SH-SY5Y (cell line): ENCODE results near the gene WFDC5.

ENCODE experiments used
- GATA2 ChIP-seq: IDR thresholded peaks from 2 replicates; pipeline ENCODE4 v1.6.1; 2011; ENCODE audit warnings: mild to moderate bottlenecking, low read depth, low read length
- GATA3 ChIP-seq: IDR thresholded peaks from 2 replicates; pipeline ENCODE4 v1.6.1; 2011; ENCODE audit warnings: low read depth, mild to moderate bottlenecking, low read length, moderate library complexity

WFDC5 gene

GRCh38 chr20:45101333-45101850, 13.6 kb downstream of the WFDC5 start:
- no peak for TF ChIP-seq GATA2
- TF ChIP-seq GATA3: no peak

- no peak for TF ChIP-seq GATA2
- no peak for TF ChIP-seq GATA3
These were observed 14.3 kb downstream of the WFDC5 start, which contains the start of gene KCNS1 for GRCh38 chr20:45100563-45101245. Gene KCNS1 (minus strand): TSS chr20:45101127. CDS start chr20:45099236, 1,891 bp downstream.

- no peak for TF ChIP-seq GATA2
- TF ChIP-seq GATA3: no peak
These were observed 16.7 kb downstream of the WFDC5 start for GRCh38 chr20:45098103-45098773.

- TF ChIP-seq GATA2 (no peak), GATA3 (no peak)
These were observed 17.4 kb downstream of the WFDC5 start for GRCh38 chr20:45097485-45098102.

- TF ChIP-seq GATA2: no peak
- TF ChIP-seq GATA3: no peak
These were observed 18.2 kb downstream of the WFDC5 start for GRCh38 chr20:45096781-45097180.

- TF ChIP-seq GATA2 (no peak), GATA3 (no peak)
These were observed 19.2 kb downstream of the WFDC5 start for GRCh38 chr20:45095805-45096238.

- TF ChIP-seq GATA2: no peak
- no peak for TF ChIP-seq GATA3
These were observed 20.0 kb downstream of the WFDC5 start for GRCh38 chr20:45094864-45095574.

- TF ChIP-seq GATA3: no peak
- no peak for TF ChIP-seq GATA2
These were observed 20.8 kb downstream of the WFDC5 start for GRCh38 chr20:45094201-45094600.

- TF ChIP-seq GATA3 (no peak), GATA2 (no peak)
These were observed 22.1 kb downstream of the WFDC5 start for GRCh38 chr20:45092898-45093297.

- no peak for TF ChIP-seq GATA3
- no peak for TF ChIP-seq GATA2
These were observed 23.6 kb downstream of the WFDC5 start for GRCh38 chr20:45091366-45091765.

- TF ChIP-seq GATA2 (no peak), GATA3 (no peak)
These were observed 24.5 kb downstream of the WFDC5 start for GRCh38 chr20:45090481-45090880.

- TF ChIP-seq GATA3: no peak
- no peak for TF ChIP-seq GATA2
These were observed 26.7 kb downstream of the WFDC5 start for GRCh38 chr20:45088247-45088646.

GRCh38 chr20:45087814-45088213, 27.2 kb downstream of the WFDC5 start:
- no peak for TF ChIP-seq GATA2
- no peak for TF ChIP-seq GATA3

GRCh38 chr20:45087097-45087790, 27.7 kb downstream of the WFDC5 start:
- TF ChIP-seq GATA2 (no peak), GATA3 (no peak)
